GM19467 (cell line): ENCODE results near the gene PLA2G4A.
A peak's percentile ranks its signal among the peaks of the same experiment; 100 is the strongest.

Experiments used
- ATAC-seq: cut with Tn5 transposase; IDR thresholded peaks from one replicate; pipeline ENCODE4 v1.9.1; 2021; ENCODE audit warnings: mild to moderate bottlenecking, moderate library complexity; ENCODE audit not compliant: unreplicated experiment

PLA2G4A gene

GRCh38 chr1:186872291-186872690 lies 43.5 kb downstream of the PLA2G4A start:
- ATAC-seq, result no peak

GRCh38 chr1:186873687-186874086 lies 44.9 kb downstream of the PLA2G4A start:
- ATAC-seq, result no peak

- ATAC-seq, result no peak
Measured at GRCh38 chr1:186875896-186876835, 47.4 kb downstream of the PLA2G4A start.

- no peak for ATAC-seq
Measured at GRCh38 chr1:186878356-186878755, 49.6 kb downstream of the PLA2G4A start.

- no peak for ATAC-seq
Measured at GRCh38 chr1:186880982-186881381, 52.2 kb downstream of the PLA2G4A start.

- ATAC-seq, result no peak
Measured at GRCh38 chr1:186882372-186883134, 53.8 kb downstream of the PLA2G4A start.

- no peak for ATAC-seq
Measured at GRCh38 chr1:186884251-186884650, 55.5 kb downstream of the PLA2G4A start.

- ATAC-seq, result no peak
Measured at GRCh38 chr1:186887203-186887602, 58.5 kb downstream of the PLA2G4A start.

- no peak for ATAC-seq
Measured at GRCh38 chr1:186888367-186888766, 59.6 kb downstream of the PLA2G4A start.

GRCh38 chr1:186892936-186893335 lies 64.2 kb downstream of the PLA2G4A start:
- no peak for ATAC-seq

GRCh38 chr1:186894415-186894814 lies 65.7 kb downstream of the PLA2G4A start:
- no peak for ATAC-seq

- ATAC-seq, result no peak
Measured at GRCh38 chr1:186896211-186896610, 67.5 kb downstream of the PLA2G4A start.

GRCh38 chr1:186897008-186897407 lies 68.3 kb downstream of the PLA2G4A start:
- ATAC-seq, result no peak

GRCh38 chr1:186899577-186899976 lies 70.8 kb downstream of the PLA2G4A start:
- peak; percentile 64 for ATAC-seq

GRCh38 chr1:186899977-186900376 lies 71.2 kb downstream of the PLA2G4A start:
- ATAC-seq, result no peak

- no peak for ATAC-seq
Measured at GRCh38 chr1:186900539-186901237, 71.9 kb downstream of the PLA2G4A start.

GRCh38 chr1:186901631-186902030 lies 72.9 kb downstream of the PLA2G4A start:
- no peak for ATAC-seq

- ATAC-seq, result no peak
Measured at GRCh38 chr1:186903374-186904136, 74.8 kb downstream of the PLA2G4A start.

- ATAC-seq, result no peak
Measured at GRCh38 chr1:186904361-186904760, 75.6 kb downstream of the PLA2G4A start.

GRCh38 chr1:186905561-186905960 lies 76.8 kb downstream of the PLA2G4A start:
- ATAC-seq, result no peak

GRCh38 chr1:186915555-186915954 lies 86.8 kb downstream of the PLA2G4A start:
- no peak for ATAC-seq
